Measurements from ENCODE around the gene CBLN3.
A peak's percentile ranks its signal among the peaks of the same experiment; 100 is the strongest.

CBLN3 gene

DNA sequence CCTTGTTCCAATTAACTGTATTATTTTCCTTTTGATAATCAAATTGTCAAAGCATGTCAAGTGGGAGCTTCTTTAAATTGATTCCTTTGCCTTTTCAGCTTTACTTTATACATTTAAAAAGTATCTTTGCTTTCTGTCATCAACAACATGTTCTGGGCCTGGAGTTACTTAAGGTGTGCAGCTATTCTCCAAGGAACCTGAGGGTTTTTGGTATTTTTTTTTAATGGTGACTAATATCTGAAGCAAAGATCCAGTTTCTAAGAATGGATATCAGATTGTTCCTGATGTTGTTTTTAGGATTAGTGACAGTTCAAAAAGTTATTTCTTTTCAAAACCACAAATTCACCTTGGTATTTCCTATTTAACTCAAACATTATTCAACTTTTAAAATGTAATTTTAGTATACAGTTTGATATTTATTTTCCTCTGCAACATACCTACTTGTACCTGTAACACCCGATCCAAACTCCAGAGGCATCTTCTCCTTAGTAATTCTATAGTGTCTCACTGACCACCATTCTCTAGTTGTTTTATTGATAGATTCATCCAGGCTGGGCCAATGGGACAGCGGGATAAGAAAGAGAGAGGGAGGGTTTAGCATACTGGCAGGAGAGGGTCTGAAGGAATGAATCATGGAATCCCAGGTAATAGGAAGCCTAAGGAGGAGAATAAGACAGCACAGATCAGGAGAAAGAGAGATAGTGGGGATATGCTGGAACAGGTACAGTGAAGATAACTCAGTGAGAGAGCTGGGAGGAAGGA lies 3.1 kb downstream of the CBLN3 start:
- DNase-seq (ENCODE audit: low spot score), result no peak

DNA sequence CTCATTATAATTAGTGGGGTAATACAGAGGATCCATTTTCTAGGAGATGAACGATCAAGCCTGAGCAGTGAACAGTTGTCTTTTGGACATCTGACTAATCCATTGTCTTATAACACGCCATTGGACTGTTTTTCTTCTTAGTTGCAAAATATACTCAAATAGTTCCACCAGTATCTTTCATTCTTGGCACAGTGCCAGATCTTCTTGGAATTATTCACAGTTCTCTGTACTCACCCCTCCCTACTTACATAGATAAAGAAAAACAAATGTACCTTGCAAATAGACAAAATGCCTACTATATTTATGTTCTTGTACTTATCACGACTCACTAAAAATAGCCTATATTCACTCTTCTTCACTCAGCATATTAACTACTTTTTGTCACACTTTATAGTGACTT lies 3.8 kb downstream of the CBLN3 start:
- no peak for DNase-seq (ENCODE audit: low spot score)

DNA sequence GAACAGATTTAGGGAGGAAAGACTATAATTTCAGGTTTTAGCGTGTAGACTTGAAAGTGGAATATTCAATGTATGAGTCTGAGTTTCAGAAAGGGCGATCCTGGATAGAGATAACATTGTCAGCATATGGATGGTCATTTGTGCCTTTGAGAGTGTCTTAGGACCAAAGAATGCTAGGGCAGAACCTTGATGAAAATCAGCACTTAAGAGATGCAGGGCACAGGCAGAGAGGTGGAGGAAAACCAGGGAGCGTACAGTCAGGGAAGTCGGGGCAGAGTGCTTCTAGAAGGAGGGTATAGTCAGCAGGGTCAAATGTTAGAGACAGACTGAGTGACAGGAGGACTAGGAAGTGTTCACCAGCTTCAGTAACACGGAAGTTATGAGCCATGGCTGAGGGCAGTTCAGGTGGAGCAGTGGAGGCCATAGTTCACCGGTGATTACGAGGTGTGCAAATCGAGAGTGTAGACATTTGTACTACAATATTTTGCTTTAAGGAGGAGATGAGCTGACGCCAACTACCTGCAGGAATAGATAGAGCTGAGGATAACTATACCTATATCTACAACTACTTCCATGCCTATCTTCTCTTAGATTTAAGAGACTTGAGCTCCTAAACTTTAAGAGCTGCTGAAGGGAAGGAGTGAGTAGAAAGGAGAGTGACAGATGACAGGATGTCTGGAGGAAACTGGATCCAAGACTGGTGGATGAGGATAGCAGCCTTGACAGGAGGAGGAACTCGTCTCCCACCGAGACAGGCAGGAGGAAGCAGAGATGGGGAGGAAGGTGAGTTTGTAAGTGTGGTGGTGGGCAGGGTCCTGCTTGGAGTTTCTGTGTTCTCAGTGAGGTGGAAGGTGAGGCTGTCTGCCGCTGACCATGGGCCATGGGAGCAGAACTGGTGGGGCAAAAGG lies 6.5 kb downstream of the CBLN3 start:
- no peak for DNase-seq (ENCODE audit: low spot score)

GRCh38 chr14:24422261-24422660 lies 7.2 kb downstream of the CBLN3 start:
- no peak for DNase-seq (ENCODE audit: low spot score)

- DNase-seq (ENCODE audit: low spot score), result no peak
Measured at GRCh38 chr14:24418492-24418873, 11.0 kb downstream of the CBLN3 start.

- DNase-seq (ENCODE audit: low spot score), result no peak
Measured at GRCh38 chr14:24417832-24418491, 11.5 kb downstream of the CBLN3 start.

- DNase-seq (ENCODE audit: low spot score), result no peak
Measured at GRCh38 chr14:24416932-24417619, 12.4 kb downstream of the CBLN3 start.

DNA sequence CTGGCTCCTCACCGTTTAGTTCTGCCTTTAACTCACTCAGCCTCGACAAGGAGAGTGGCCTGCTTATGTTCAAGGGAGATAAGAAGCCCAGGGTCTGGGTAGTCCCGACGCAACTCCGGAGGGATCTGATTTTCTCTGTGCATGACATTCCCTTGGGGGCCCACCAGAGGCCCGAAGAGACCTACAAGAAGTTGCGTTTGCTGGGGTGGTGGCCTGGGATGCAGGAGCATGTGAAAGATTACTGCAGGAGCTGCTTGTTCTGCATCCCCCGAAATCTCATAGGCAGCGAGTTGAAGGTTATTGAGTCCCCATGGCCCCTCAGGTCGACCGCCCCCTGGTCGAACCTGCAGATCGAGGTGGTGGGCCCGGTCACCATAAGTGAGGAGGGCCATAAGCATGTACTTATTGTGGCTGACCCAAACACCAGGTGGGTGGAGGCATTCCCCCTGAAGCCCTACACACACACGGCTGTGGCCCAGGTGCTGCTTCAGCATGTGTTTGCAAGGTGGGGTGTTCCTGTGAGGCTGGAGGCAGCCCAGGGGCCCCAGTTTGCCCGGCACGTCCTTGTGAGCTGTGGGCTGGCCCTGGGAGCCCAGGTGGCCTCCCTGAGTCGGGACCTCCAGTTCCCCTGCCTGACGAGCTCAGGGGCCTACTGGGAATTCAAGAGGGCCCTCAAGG lies 13.1 kb downstream of the CBLN3 start:
- no peak for DNase-seq (ENCODE audit: low spot score)

DNA sequence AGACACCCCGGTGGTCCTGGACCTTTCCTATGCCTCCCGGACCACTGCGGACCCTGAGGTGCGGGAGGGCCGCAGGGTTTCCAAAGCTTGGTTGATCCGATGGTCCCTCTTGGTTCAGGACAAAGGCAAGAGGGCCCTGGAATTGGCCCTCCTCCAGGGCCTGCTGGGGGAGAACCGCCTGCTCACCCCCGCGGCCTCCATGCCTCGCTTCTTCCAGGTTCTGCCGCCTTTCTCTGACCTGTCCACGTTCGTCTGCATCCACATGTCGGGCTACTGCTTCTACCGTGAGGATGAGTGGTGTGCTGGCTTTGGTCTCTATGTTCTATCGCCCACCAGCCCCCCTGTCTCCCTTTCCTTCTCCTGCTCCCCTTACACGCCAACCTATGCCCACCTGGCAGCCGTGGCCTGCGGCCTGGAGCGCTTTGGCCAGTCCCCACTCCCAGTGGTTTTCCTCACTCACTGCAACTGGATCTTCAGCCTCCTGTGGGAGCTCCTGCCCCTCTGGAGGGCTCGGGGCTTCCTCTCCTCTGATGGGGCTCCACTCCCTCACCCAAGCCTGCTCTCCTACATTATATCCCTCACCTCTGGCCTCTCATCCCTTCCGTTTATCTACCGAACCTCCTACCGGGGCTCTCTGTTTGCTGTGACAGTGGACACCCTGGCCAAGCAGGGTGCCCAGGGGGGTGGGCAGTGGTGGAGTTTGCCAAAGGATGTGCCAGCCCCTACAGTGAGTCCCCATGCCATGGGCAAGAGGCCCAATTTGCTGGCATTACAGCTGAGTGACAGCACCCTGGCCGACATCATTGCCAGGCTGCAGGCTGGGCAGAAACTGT lies 13.8 kb downstream of the CBLN3 start:
- DNase-seq (ENCODE audit: low spot score), result no peak

DNA sequence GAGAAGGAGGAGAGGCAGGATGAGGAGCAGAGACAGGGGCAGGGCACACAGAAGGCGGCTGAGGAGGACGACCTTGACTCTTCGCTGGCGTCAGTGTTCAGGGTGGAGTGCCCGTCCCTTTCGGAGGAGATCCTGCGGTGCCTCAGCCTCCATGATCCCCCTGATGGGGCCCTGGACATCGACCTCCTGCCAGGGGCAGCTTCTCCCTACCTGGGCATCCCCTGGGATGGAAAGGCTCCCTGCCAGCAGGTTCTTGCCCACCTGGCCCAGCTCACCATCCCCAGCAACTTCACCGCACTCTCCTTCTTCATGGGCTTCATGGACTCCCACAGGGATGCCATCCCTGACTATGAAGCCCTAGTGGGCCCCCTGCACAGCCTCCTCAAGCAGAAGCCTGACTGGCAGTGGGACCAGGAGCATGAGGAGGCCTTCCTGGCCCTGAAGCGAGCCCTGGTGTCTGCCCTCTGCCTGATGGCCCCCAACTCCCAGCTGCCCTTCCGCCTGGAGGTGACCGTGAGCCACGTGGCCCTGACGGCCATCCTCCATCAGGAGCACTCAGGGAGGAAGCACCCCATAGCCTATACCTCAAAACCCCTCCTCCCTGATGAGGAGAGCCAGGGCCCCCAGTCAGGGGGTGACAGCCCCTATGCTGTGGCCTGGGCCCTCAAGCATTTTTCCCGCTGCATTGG lies 14.6 kb downstream of the CBLN3 start:
- DNase-seq (ENCODE audit: low spot score), result no peak

- DNase-seq (ENCODE audit: low spot score), result no peak
Measured at GRCh38 chr14:24414077-24414476, 15.4 kb downstream of the CBLN3 start.

- DNase-seq (ENCODE audit: low spot score), result peak; percentile 13
Measured at GRCh38 chr14:24411443-24412389, 17.8 kb downstream of the CBLN3 start.

GRCh38 chr14:24409956-24410355 lies 19.5 kb downstream of the CBLN3 start:
- DNase-seq (ENCODE audit: low spot score), result no peak

GRCh38 chr14:24409192-24409591 lies 20.3 kb downstream of the CBLN3 start:
- DNase-seq (ENCODE audit: low spot score), result no peak

- no peak for DNase-seq (ENCODE audit: low spot score)
Measured at GRCh38 chr14:24408764-24409163, 20.7 kb downstream of the CBLN3 start.

- no peak for DNase-seq (ENCODE audit: low spot score)
Measured at GRCh38 chr14:24407608-24408325, 21.7 kb downstream of the CBLN3 start.

DNA sequence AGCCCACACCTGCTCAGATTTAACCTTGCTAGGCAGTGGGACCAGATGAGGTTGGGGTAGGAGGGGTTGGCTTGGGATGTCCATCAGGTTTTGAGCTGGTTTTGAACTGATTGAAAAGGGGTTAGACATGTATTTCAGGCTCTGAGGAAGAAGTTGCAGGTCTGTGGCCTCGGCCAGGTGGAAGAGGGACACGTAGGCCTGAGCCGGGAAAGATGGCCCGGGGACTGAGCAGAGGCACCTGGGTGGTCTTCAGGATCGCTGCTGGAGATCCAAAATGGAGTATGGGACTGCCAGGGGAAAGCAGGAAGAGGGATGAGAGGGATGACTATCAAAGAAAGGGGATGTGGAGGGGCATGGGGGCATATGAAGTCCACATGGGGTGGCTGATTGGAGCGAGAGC lies 23.1 kb downstream of the CBLN3 start:
- no peak for DNase-seq (ENCODE audit: low spot score)

DNA sequence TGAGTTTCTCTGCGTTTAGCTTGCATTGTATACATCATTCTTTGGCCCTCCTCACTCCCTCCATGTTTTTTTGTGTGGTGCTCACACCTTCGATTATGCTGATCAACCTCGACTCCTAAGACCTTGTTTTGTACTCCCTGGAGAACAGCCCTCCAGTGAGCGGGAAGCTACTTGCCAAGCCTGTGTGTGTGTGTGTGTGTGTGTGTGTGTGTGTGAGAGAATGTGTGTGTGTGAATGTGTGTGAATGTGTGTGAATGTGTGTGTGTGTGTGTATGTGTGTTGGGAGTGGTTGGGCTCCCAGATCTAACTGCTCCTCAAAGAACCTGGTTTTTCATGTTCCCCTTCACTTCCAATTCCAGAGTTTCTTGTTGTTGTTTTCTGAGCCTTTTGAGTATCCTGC lies 24.7 kb downstream of the CBLN3 start:
- no peak for DNase-seq (ENCODE audit: low spot score)
